ENCODE data around the gene NGEF. TPM values are rescaled to one million over a fixed set of nuclear protein-coding genes. Genes with fewer than 3 reads are reported as not detected.

Gene NGEF
- total RNA-seq, 1 experiment from 2014 or later, result 1.9 TPM

- H2BK120ac ChIP-seq (ENCODE audit: low read depth, low read length, poor library complexity, severe bottlenecking), result no peak overlapping the region
- Mint-ChIP-seq H3K27ac (no peak overlapping the region), H3K36me3 (ENCODE audit: insufficient read depth in 1 of 3, low read depth in 3 of 3) (no peaks in the 10 kb centered on the region; a peak in 1 of 7 replicates), H3K27me3 (ENCODE audit: low read depth) (0 out of 2 replicates have a peak, but pooled peaks cover 2% of the 10 kb centered on the region), H3K4me3 (no peak overlapping the region), H3K4me1 (peaks cover 0 to 8% of the 10 kb centered on the region in 2 experiments; a peak in 2 of 4 replicates), H3K9me3 (no peaks in the 10 kb centered on the region)
- no peaks in the 10 kb centered on the region for H3K4me1 ChIP-seq (ENCODE audit: insufficient read depth, low read length)
- no peak overlapping the region for H3K4ac ChIP-seq (ENCODE audit: low read depth, low read length)
- H3K9ac ChIP-seq (ENCODE audit: extremely low read depth, insufficient read length, low read length), result no peak overlapping the region
- no peak overlapping the region for H3K23ac ChIP-seq (ENCODE audit: insufficient read length, low read depth, low read length)
- no peak overlapping the region for H2BK20ac ChIP-seq (ENCODE audit: low read depth, low read length, poor library complexity, severe bottlenecking)
- H4K20me1 ChIP-seq (ENCODE audit: control insufficient read depth, insufficient read depth, insufficient read length), result no peaks in the 10 kb centered on the region
- no peak overlapping the region for H2AFZ ChIP-seq (ENCODE audit: low read length)
- no peak overlapping the region for H2BK15ac ChIP-seq (ENCODE audit: low read depth, low read length)
- H2BK12ac ChIP-seq (ENCODE audit: insufficient read length, low read depth, low read length), result no peak overlapping the region
- DNase-seq, result no peak
- H4K91ac ChIP-seq (ENCODE audit: insufficient read length, low read depth, low read length), result no peak overlapping the region
- H3K23me2 ChIP-seq (ENCODE audit: insufficient read length, low read depth, low read length, poor library complexity, severe bottlenecking), result no peaks in the 10 kb centered on the region
- TF ChIP-seq, protein P1, sequence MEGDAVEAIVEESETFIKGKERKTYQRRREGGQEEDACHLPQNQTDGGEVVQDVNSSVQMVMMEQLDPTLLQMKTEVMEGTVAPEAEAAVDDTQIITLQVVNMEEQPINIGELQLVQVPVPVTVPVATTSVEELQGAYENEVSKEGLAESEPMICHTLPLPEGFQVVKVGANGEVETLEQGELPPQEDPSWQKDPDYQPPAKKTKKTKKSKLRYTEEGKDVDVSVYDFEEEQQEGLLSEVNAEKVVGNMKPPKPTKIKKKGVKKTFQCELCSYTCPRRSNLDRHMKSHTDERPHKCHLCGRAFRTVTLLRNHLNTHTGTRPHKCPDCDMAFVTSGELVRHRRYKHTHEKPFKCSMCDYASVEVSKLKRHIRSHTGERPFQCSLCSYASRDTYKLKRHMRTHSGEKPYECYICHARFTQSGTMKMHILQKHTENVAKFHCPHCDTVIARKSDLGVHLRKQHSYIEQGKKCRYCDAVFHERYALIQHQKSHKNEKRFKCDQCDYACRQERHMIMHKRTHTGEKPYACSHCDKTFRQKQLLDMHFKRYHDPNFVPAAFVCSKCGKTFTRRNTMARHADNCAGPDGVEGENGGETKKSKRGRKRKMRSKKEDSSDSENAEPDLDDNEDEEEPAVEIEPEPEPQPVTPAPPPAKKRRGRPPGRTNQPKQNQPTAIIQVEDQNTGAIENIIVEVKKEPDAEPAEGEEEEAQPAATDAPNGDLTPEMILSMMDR (conservative IDR thresholded peaks at IDR 0.05), result no peak
- H3K27ac ChIP-seq (ENCODE audit: insufficient read length, low read depth, low read length), result no peak overlapping the region
- no peaks in the 10 kb centered on the region for H3K79me1 ChIP-seq (ENCODE audit: insufficient read depth, low read depth, low read length, poor library complexity, severe bottlenecking)
- H4K5ac ChIP-seq (ENCODE audit: insufficient read length, low read depth, low read length), result no peak overlapping the region
- H3K56ac ChIP-seq (ENCODE audit: insufficient read length, low read depth, low read length), result no peak overlapping the region
- no peaks in the 10 kb centered on the region for H3K27me3 ChIP-seq (ENCODE audit: insufficient read depth, low read length)
- no peak overlapping the region for H4K8ac ChIP-seq (replicated peaks; ENCODE audit: insufficient read length, low read depth, low read length)
- H3K9me3 ChIP-seq (ENCODE audit: control insufficient read depth, low read depth, low read length), result no peaks in the 10 kb centered on the region
- no peak overlapping the region for H3K14ac ChIP-seq (ENCODE audit: insufficient read depth, low read length)
- H2AK5ac ChIP-seq (ENCODE audit: insufficient read length, low read length), result no peak overlapping the region
- H3T11ph ChIP-seq (ENCODE audit: low read length), result no peak overlapping the region
- H3K4me2 ChIP-seq (ENCODE audit: insufficient read depth, insufficient read length, low read length), result no peak overlapping the region
- H3K18ac ChIP-seq (ENCODE audit: insufficient read length, low read depth, low read length), result no peak overlapping the region
- WGBS (ENCODE audit: extremely low coverage, insufficient read length, low lambda C conversion rate), result no CpG with 5 or more reads among the region's 1 CpG
- no peak overlapping the region for H2BK5ac ChIP-seq (ENCODE audit: insufficient read length, low read length)
- no peaks in the 10 kb centered on the region for H3K79me2 ChIP-seq (ENCODE audit: insufficient read depth, low read length)
These were observed 147.9 kb downstream of the NGEF start for GRCh38 chr2:232865165-232865564.

Measured in H9 (cell line).